Hepatocyte (in vitro differentiated cells): Measurements from ENCODE around the gene VWA7. TPM values are rescaled to one million over a fixed set of nuclear protein-coding genes. Genes with fewer than 3 reads are reported as not detected.

Experiments
- DNase-seq: peaks from one replicate; pipeline ENCODE4 v3.0.0-alpha.2; 2016; ENCODE audit warnings: low spot score
- H2AFZ ChIP-seq: fragments of 200-600 bp; sonication (generic); 2 replicates; pipeline ENCODE4 v1.6.0; 2016; ENCODE audit warnings: antibody characterized with exemption, mild to moderate bottlenecking
- H3K27ac ChIP-seq: fragments of 200-600 bp; sonication (generic); 2 replicates; pipeline ENCODE4 v1.5.1; 2016; ENCODE audit warnings: mild to moderate bottlenecking
- H3K27me3 ChIP-seq: fragments of 200-600 bp; sonication (generic); 2 replicates; pipeline ENCODE4 v1.6.1; 2016
- H3K36me3 ChIP-seq: fragments of 200-600 bp; sonication (generic); replicated peaks from 2 replicates; pipeline ENCODE4 v1.5.1; 2016; ENCODE audit warnings: low read depth; ENCODE audit not compliant: insufficient read depth
- H3K4me1 ChIP-seq: fragments of 200-600 bp; sonication (generic); 2 replicates; pipeline ENCODE4 v1.5.1; 2016; ENCODE audit warnings: mild to moderate bottlenecking, moderate library complexity; ENCODE audit not compliant: insufficient read depth
- H3K4me2 ChIP-seq: fragments of 200-600 bp; sonication (generic); 2 replicates; pipeline ENCODE4 v1.6.0; 2016
- H3K4me3 ChIP-seq: fragments of 200-600 bp; sonication (generic); 2 replicates; pipeline ENCODE4 v1.5.1; 2016; ENCODE audit warnings: mild to moderate bottlenecking
- H3K79me2 ChIP-seq: fragments of 200-600 bp; sonication (generic); 2 replicates; pipeline ENCODE4 v1.6.0; 2017; ENCODE audit warnings: mild to moderate bottlenecking
- H3K9me2 ChIP-seq: fragments of 200-600 bp; sonication (generic); replicated peaks from 2 replicates; pipeline ENCODE4 v1.6.0; 2017; ENCODE audit warnings: mild to moderate bottlenecking; ENCODE audit not compliant: insufficient read depth
- H3K9me3 ChIP-seq: fragments of 200-600 bp; sonication (generic); 2 replicates; pipeline ENCODE4 v1.5.1; 2016; ENCODE audit warnings: low read depth, mild to moderate bottlenecking
- H4K20me1 ChIP-seq: fragments of 200-600 bp; sonication (generic); 2 replicates; pipeline ENCODE4 v1.6.0; 2016; ENCODE audit warnings: mild to moderate bottlenecking; ENCODE audit not compliant: insufficient read depth, poor library complexity, severe bottlenecking
- CTCF ChIP-seq: fragments of 200-600 bp; sonication (generic); IDR thresholded peaks from 2 replicates; pipeline ENCODE4 v1.5.1; 2016; ENCODE audit warnings: antibody characterized with exemption, mild to moderate bottlenecking; ENCODE audit not compliant: poor library complexity
- EZH2 ChIP-seq: fragments of 200-600 bp; sonication (generic); IDR thresholded peaks from 2 replicates; pipeline ENCODE4 v1.6.1; 2016; ENCODE audit warnings: antibody characterized with exemption, mild to moderate bottlenecking, borderline replicate concordance
- EZH2phosphoT487 ChIP-seq: fragments of 200-600 bp; sonication (generic); IDR thresholded peaks from one replicate; pipeline ENCODE4 v1.6.1; 2018; ENCODE audit warnings: antibody characterized with exemption, mild to moderate bottlenecking, low read depth, moderate library complexity; ENCODE audit not compliant: unreplicated experiment, severe bottlenecking
- WGBS: methylation state at CpG from one replicate; pipeline ENCODE4 v1.1.6; 2016; ENCODE audit warnings: low lambda C conversion rate; ENCODE audit errors: missing lambda C conversion rate; 5-methylcytosine and 5-hydroxymethylcytosine counted together
- polyA plus RNA-seq: library from polyadenylated mRNA; unstranded; fragments of >200 nt; fragmentation: Nextera tagmentation; extraction: Ambion mirVana; gene quantifications from 2 replicates; pipeline ENCODE4 v1.2.1, GENCODE V29; 2016
- total RNA-seq: library from RNA; depleted of rRNA; stranded (reverse); fragments of >200 nt; gene quantifications from 2 replicates; pipeline ENCODE4 v1.2.3, GENCODE V29; 2014

Gene VWA7
- total and polyA plus RNA-seq, 2 experiments from 2014 or later = 3.4 to 5.2 TPM

DNA sequence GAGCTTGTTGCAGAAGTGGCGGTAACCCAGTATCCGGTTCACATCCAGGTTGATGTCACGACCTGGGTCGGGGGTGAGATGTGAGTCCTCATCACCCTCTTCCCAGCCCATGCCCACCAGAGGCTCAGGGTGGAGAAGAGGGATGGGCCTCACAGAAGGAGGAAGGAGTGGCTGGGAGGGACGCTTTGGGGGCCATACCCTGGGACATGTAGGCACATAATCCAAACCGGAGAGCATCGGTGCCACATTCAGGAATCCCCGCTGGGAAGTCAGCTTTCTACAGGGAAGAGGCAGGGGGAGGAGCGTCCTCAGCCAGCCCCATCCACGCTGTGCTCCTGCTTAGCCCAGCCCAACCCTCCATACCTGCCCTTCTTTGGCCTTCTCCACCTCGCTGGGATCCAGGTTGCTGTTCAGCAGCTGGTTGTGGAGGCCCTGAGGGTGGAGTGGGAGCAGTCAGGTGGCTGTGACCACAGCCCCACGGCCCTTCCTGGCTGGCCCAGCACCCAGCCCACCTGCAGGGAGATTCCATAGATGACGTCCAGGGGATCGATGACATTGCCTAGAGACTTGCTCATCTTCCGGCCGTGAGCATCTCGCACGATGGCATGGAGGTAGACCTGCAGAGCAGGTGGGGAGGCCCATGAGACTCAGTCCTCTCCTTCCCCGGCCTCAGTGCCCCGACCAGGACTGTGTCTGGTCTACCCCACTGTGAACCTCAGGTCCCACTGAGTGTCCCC, 3.5 kb upstream of the VWA7 start:
- Histone ChIP-seq H3K27me3 (no peaks in the 10 kb centered on the region), H3K36me3 (no peaks in the 10 kb centered on the region), H3K4me3 (no peak overlapping the region), H3K9me3 (no peaks in the 10 kb centered on the region), H3K9me2 (no peaks in the 10 kb centered on the region), H3K27ac (no peak overlapping the region), H4K20me1 (no peaks in the 10 kb centered on the region), H2AFZ (no peak overlapping the region), H3K4me2 (no peak overlapping the region), H3K4me1 (peaks cover 24% of the 10 kb centered on the region), H3K79me2 (no peaks in the 10 kb centered on the region)
- WGBS = 95% methylated on average over 20 of the region's 20 CpGs
- TF ChIP-seq CTCF = no peak
- no peak for TF ChIP-seq EZH2phosphoT487
- TF ChIP-seq EZH2 = no peak
- DNase-seq = no peak

DNA sequence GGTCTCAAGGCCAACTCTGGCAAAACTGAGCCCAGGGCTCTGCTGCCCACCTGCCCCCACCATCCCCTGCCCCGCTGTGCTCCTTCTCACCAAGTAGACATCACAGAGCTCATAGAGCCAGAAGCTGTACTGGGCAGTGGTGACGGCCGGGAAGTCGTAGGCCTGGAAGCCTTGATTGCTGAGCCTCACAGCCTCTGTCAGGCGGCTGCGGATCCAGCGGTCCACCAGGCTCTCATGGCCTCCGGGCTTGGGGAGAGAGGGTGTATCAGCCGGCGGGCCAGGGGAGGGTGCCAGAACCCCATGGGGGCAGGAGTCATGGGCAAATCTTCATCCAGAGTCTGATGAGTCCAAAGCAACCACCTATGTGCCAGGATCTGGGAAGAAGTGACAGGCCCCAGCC, 2.8 kb upstream of the VWA7 start:
- TF ChIP-seq EZH2 (no peak), EZH2phosphoT487 (no peak), CTCF (no peak)
- H4K20me1 ChIP-seq = no peaks in the 10 kb centered on the region
- no peaks in the 10 kb centered on the region for H3K9me3 ChIP-seq
- no peak overlapping the region for H2AFZ ChIP-seq
- H3K4me3 ChIP-seq = no peak overlapping the region
- DNase-seq = no peak
- no peak overlapping the region for H3K27ac ChIP-seq
- no peaks in the 10 kb centered on the region for H3K9me2 ChIP-seq
- no peaks in the 10 kb centered on the region for H3K27me3 ChIP-seq
- H3K79me2 ChIP-seq = no peaks in the 10 kb centered on the region
- peaks cover 27% of the 10 kb centered on the region for H3K4me1 ChIP-seq
- no peaks in the 10 kb centered on the region for H3K36me3 ChIP-seq
- no peak overlapping the region for H3K4me2 ChIP-seq
- 96% methylated on average over 10 of the region's 10 CpGs for WGBS

- no peak for DNase-seq
- Histone ChIP-seq H3K36me3 (no peaks in the 10 kb centered on the region), H3K4me2 (no peak overlapping the region)
These were observed 2.1 kb upstream of the VWA7 start for GRCh38 chr6:31778999-31779885.

GRCh38 chr6:31778193-31778592, 1.1 kb upstream of the VWA7 start:
- no peak for DNase-seq
- Histone ChIP-seq H3K27ac (peak overlapping the region; percentile 93), H3K4me1 (peaks cover 27% of the 10 kb centered on the region), H3K36me3 (no peaks in the 10 kb centered on the region), H3K4me2 (no peak overlapping the region), H2AFZ (no peak overlapping the region), H4K20me1 (no peaks in the 10 kb centered on the region), H3K27me3 (no peaks in the 10 kb centered on the region), H3K79me2 (no peaks in the 10 kb centered on the region), H3K9me2 (no peaks in the 10 kb centered on the region), H3K4me3 (no peak overlapping the region), H3K9me3 (no peaks in the 10 kb centered on the region)
- 96% methylated on average over 5 of the region's 5 CpGs for WGBS
- no peak for TF ChIP-seq EZH2
- TF ChIP-seq EZH2phosphoT487 = no peak
- TF ChIP-seq CTCF = no peak

More at GRCh38 chr6:31778999-31779885, 2.1 kb upstream of the VWA7 start:
- TF ChIP-seq EZH2phosphoT487 = no peak
- Histone ChIP-seq H3K4me3 (no peak overlapping the region), H2AFZ (no peak overlapping the region), H3K27me3 (no peaks in the 10 kb centered on the region), H3K9me3 (no peaks in the 10 kb centered on the region), H3K27ac (no peak overlapping the region), H3K4me1 (peaks cover 27% of the 10 kb centered on the region), H3K79me2 (no peaks in the 10 kb centered on the region), H4K20me1 (no peaks in the 10 kb centered on the region), H3K9me2 (no peaks in the 10 kb centered on the region)
- WGBS = 97% methylated on average over 30 of the region's 43 CpGs
